ENCODE data around the gene APOBEC3G.

The APOBEC3G gene

GRCh38 chr22:39094717-39095389, 17.8 kb downstream of the APOBEC3G start:
- Histone ChIP-seq H3K9me3 (ENCODE audit: control insufficient read depth, insufficient read depth, low read length) (no peaks in the 10 kb centered on the region), H3K4me3 (ENCODE audit: low read depth, low read length) (no peak overlapping the region), H3K27ac (ENCODE audit: low read depth, low read length) (no peak overlapping the region), H3K27me3 (ENCODE audit: control insufficient read depth, insufficient read depth, low read length) (no peaks in the 10 kb centered on the region), H3K9ac (ENCODE audit: low read depth, low read length) (no peak overlapping the region), H3K36me3 (ENCODE audit: control insufficient read depth, insufficient read depth, low read length) (no peaks in the 10 kb centered on the region), H3K4me1 (ENCODE audit: control insufficient read depth, insufficient read depth, low read length) (peaks cover 17% of the 10 kb centered on the region; the same call in 1 of the 2 replicates)

GRCh38 chr22:39095971-39096370, 18.9 kb downstream of the APOBEC3G start:
- H3K27me3 ChIP-seq (ENCODE audit: control insufficient read depth, insufficient read depth, low read length) = no peaks in the 10 kb centered on the region
- H3K4me1 ChIP-seq (ENCODE audit: control insufficient read depth, insufficient read depth, low read length) = peaks cover 23% of the 10 kb centered on the region; the same call in 1 of the 2 replicates
- no peak overlapping the region for H3K9ac ChIP-seq (ENCODE audit: low read depth, low read length)
- no peaks in the 10 kb centered on the region for H3K36me3 ChIP-seq (ENCODE audit: control insufficient read depth, insufficient read depth, low read length)
- H3K9me3 ChIP-seq (ENCODE audit: control insufficient read depth, insufficient read depth, low read length) = no peaks in the 10 kb centered on the region
- no peak overlapping the region for H3K27ac ChIP-seq (ENCODE audit: low read depth, low read length)
- H3K4me3 ChIP-seq (ENCODE audit: low read depth, low read length) = no peak overlapping the region

GRCh38 chr22:39097098-39098020, 20.3 kb downstream of the APOBEC3G start, which contains the start of gene APOBEC3H:
Gene APOBEC3H, plus strand, starts transcription at chr22:39097244. Its CDS starts 3,035 bp downstream, at chr22:39100279.
- Histone ChIP-seq H3K4me3 (ENCODE audit: low read depth, low read length) (no peak within 1 kb of the TSS), H3K4me1 (ENCODE audit: control insufficient read depth, insufficient read depth, low read length) (peaks cover 23% of the 10 kb centered on the region; the same call in 1 of the 2 replicates), H3K27ac (ENCODE audit: low read depth, low read length) (no peak within 1 kb of the TSS), H3K9me3 (ENCODE audit: control insufficient read depth, insufficient read depth, low read length) (no peaks in the 10 kb centered on the region), H3K36me3 (ENCODE audit: control insufficient read depth, insufficient read depth, low read length) (no peaks in the 10 kb centered on the region), H3K27me3 (ENCODE audit: control insufficient read depth, insufficient read depth, low read length) (no peaks in the 10 kb centered on the region), H3K9ac (ENCODE audit: low read depth, low read length) (no peak within 1 kb of the TSS)

GRCh38 chr22:39098026-39098425, 21.0 kb downstream of the APOBEC3G start:
- Histone ChIP-seq H3K9me3 (ENCODE audit: control insufficient read depth, insufficient read depth, low read length) (no peaks in the 10 kb centered on the region), H3K27me3 (ENCODE audit: control insufficient read depth, insufficient read depth, low read length) (no peaks in the 10 kb centered on the region), H3K9ac (ENCODE audit: low read depth, low read length) (no peak overlapping the region), H3K4me1 (ENCODE audit: control insufficient read depth, insufficient read depth, low read length) (peaks cover 23% of the 10 kb centered on the region; the same call in 1 of the 2 replicates), H3K27ac (ENCODE audit: low read depth, low read length) (no peak overlapping the region), H3K36me3 (ENCODE audit: control insufficient read depth, insufficient read depth, low read length) (no peaks in the 10 kb centered on the region), H3K4me3 (ENCODE audit: low read depth, low read length) (no peak overlapping the region)

- Histone ChIP-seq H3K4me3 (ENCODE audit: low read depth, low read length) (no peak overlapping the region), H3K27ac (ENCODE audit: low read depth, low read length) (no peak overlapping the region), H3K36me3 (ENCODE audit: control insufficient read depth, insufficient read depth, low read length) (no peaks in the 10 kb centered on the region), H3K9ac (ENCODE audit: low read depth, low read length) (no peak overlapping the region), H3K4me1 (ENCODE audit: control insufficient read depth, insufficient read depth, low read length) (peaks cover 23% of the 10 kb centered on the region; the same call in 1 of the 2 replicates), H3K9me3 (ENCODE audit: control insufficient read depth, insufficient read depth, low read length) (no peaks in the 10 kb centered on the region), H3K27me3 (ENCODE audit: control insufficient read depth, insufficient read depth, low read length) (no peaks in the 10 kb centered on the region)
Observed at GRCh38 chr22:39098576-39098975, 21.5 kb downstream of the APOBEC3G start.

GRCh38 chr22:39101226-39101625, 24.2 kb downstream of the APOBEC3G start:
- Histone ChIP-seq H3K27me3 (ENCODE audit: control insufficient read depth, insufficient read depth, low read length) (no peaks in the 10 kb centered on the region), H3K27ac (ENCODE audit: low read depth, low read length) (no peak overlapping the region), H3K4me3 (ENCODE audit: low read depth, low read length) (no peak overlapping the region), H3K9ac (ENCODE audit: low read depth, low read length) (no peak overlapping the region), H3K36me3 (ENCODE audit: control insufficient read depth, insufficient read depth, low read length) (no peaks in the 10 kb centered on the region), H3K4me1 (ENCODE audit: control insufficient read depth, insufficient read depth, low read length) (peaks cover 23% of the 10 kb centered on the region; the same call in 1 of the 2 replicates), H3K9me3 (ENCODE audit: control insufficient read depth, insufficient read depth, low read length) (no peaks in the 10 kb centered on the region)

GRCh38 chr22:39103431-39103830, 26.4 kb downstream of the APOBEC3G start:
- peaks cover 8% of the 10 kb centered on the region; the same call in 1 of the 2 replicates for H3K4me1 ChIP-seq (ENCODE audit: control insufficient read depth, insufficient read depth, low read length)

GRCh38 chr22:39106326-39106725, 29.3 kb downstream of the APOBEC3G start:
- Histone ChIP-seq H3K9me3 (ENCODE audit: control insufficient read depth, insufficient read depth, low read length) (no peaks in the 10 kb centered on the region), H3K9ac (ENCODE audit: low read depth, low read length) (no peak overlapping the region), H3K36me3 (ENCODE audit: control insufficient read depth, insufficient read depth, low read length) (no peaks in the 10 kb centered on the region), H3K27me3 (ENCODE audit: control insufficient read depth, insufficient read depth, low read length) (no peaks in the 10 kb centered on the region), H3K4me3 (ENCODE audit: low read depth, low read length) (no peak overlapping the region), H3K4me1 (ENCODE audit: control insufficient read depth, insufficient read depth, low read length) (peaks cover 8% of the 10 kb centered on the region), H3K27ac (ENCODE audit: low read depth, low read length) (no peak overlapping the region)

More at GRCh38 chr22:39103431-39103830, 26.4 kb downstream of the APOBEC3G start:
- Histone ChIP-seq H3K4me3 (ENCODE audit: low read depth, low read length) (no peak overlapping the region), H3K36me3 (ENCODE audit: control insufficient read depth, insufficient read depth, low read length) (no peaks in the 10 kb centered on the region), H3K9me3 (ENCODE audit: control insufficient read depth, insufficient read depth, low read length) (no peaks in the 10 kb centered on the region), H3K9ac (ENCODE audit: low read depth, low read length) (no peak overlapping the region), H3K27me3 (ENCODE audit: control insufficient read depth, insufficient read depth, low read length) (no peaks in the 10 kb centered on the region), H3K27ac (ENCODE audit: low read depth, low read length) (no peak overlapping the region)

- no peaks in the 10 kb centered on the region for H3K9me3 ChIP-seq (ENCODE audit: control insufficient read depth, insufficient read depth, low read length)
- H3K36me3 ChIP-seq (ENCODE audit: control insufficient read depth, insufficient read depth, low read length) = no peaks in the 10 kb centered on the region
Observed at GRCh38 chr22:39108487-39108886, 31.4 kb downstream of the APOBEC3G start.

GRCh38 chr22:39109361-39109760, 32.3 kb downstream of the APOBEC3G start:
- Histone ChIP-seq H3K4me3 (ENCODE audit: low read depth, low read length) (no peak overlapping the region), H3K9me3 (ENCODE audit: control insufficient read depth, insufficient read depth, low read length) (no peaks in the 10 kb centered on the region), H3K27ac (ENCODE audit: low read depth, low read length) (no peak overlapping the region), H3K4me1 (ENCODE audit: control insufficient read depth, insufficient read depth, low read length) (peaks cover 19% of the 10 kb centered on the region), H3K27me3 (ENCODE audit: control insufficient read depth, insufficient read depth, low read length) (no peaks in the 10 kb centered on the region), H3K36me3 (ENCODE audit: control insufficient read depth, insufficient read depth, low read length) (no peaks in the 10 kb centered on the region), H3K9ac (ENCODE audit: low read depth, low read length) (no peak overlapping the region)

More at GRCh38 chr22:39108487-39108886, 31.4 kb downstream of the APOBEC3G start:
- peaks cover 10% of the 10 kb centered on the region for H3K4me1 ChIP-seq (ENCODE audit: control insufficient read depth, insufficient read depth, low read length)
- no peak overlapping the region for H3K4me3 ChIP-seq (ENCODE audit: low read depth, low read length)
- H3K9ac ChIP-seq (ENCODE audit: low read depth, low read length) = no peak overlapping the region
- no peak overlapping the region for H3K27ac ChIP-seq (ENCODE audit: low read depth, low read length)
- H3K27me3 ChIP-seq (ENCODE audit: control insufficient read depth, insufficient read depth, low read length) = no peaks in the 10 kb centered on the region
